Activated naive CD4-positive, alpha-beta T cell treated with Interleukin-2 at 50 U/mL for 16 hours (primary cell): ENCODE measurements around the gene DARS2.
A peak's percentile ranks its signal among the peaks of the same experiment; 100 is the strongest.
"Not testable (repeated sequence)": the region's sequence is repeated elsewhere in the genome, so short reads cannot be mapped to it uniquely, and the experiment has no call there.

Source experiments
- DNase-seq: peaks from one replicate; pipeline ENCODE4 v3.0.0-alpha.2; 2020

Gene DARS2

GRCh38 chr1:173862769-173863223 lies 38.3 kb downstream of the DARS2 start:
- no peak for DNase-seq

GRCh38 chr1:173863224-173864161 lies 39.0 kb downstream of the DARS2 start:
- DNase-seq = no peak

- no peak for DNase-seq
Observed at GRCh38 chr1:173864179-173864867, 39.9 kb downstream of the DARS2 start.

GRCh38 chr1:173865468-173866164 lies 41.1 kb downstream of the DARS2 start:
- DNase-seq = no peak

GRCh38 chr1:173866413-173867115 lies 42.1 kb downstream of the DARS2 start:
- DNase-seq = no peak

GRCh38 chr1:173867141-173867752 lies 42.8 kb downstream of the DARS2 start:
- peak; percentile 40 for DNase-seq

- DNase-seq = peak; percentile 100
Observed at GRCh38 chr1:173867753-173868265, 43.3 kb downstream of the DARS2 start, which contains the start of gene GAS5. TSS of gene GAS5 (minus strand) at chr1:173867989.

- DNase-seq = peak; percentile 93
Observed at GRCh38 chr1:173868266-173869020, 44.0 kb downstream of the DARS2 start, which contains the start of gene ZBTB37. TSS of gene ZBTB37 (plus strand) at chr1:173868380. CDS start at chr1:173870226, 1,846 bp downstream.

- no peak for DNase-seq
Observed at GRCh38 chr1:173869021-173869359, 44.5 kb downstream of the DARS2 start.

GRCh38 chr1:173870252-173871075 lies 46.0 kb downstream of the DARS2 start:
- peak; percentile 41 for DNase-seq

GRCh38 chr1:173871091-173871490 lies 46.6 kb downstream of the DARS2 start:
- DNase-seq = no peak

GRCh38 chr1:173871500-173871899 lies 47.0 kb downstream of the DARS2 start:
- no peak for DNase-seq

- no peak for DNase-seq
Observed at GRCh38 chr1:173876732-173877131, 52.3 kb downstream of the DARS2 start.

- DNase-seq = no peak
Observed at GRCh38 chr1:173878251-173878650, 53.8 kb downstream of the DARS2 start.

- DNase-seq = not testable (repeated sequence)
Observed at GRCh38 chr1:173881117-173881516, 56.6 kb downstream of the DARS2 start.

- DNase-seq = no peak
Observed at GRCh38 chr1:173884701-173885100, 60.2 kb downstream of the DARS2 start.

GRCh38 chr1:173886746-173887611 lies 62.5 kb downstream of the DARS2 start:
- DNase-seq = no peak

- DNase-seq = no peak
Observed at GRCh38 chr1:173887627-173888026, 63.2 kb downstream of the DARS2 start.

- DNase-seq = no peak
Observed at GRCh38 chr1:173888749-173889148, 64.3 kb downstream of the DARS2 start.
